CD14-positive monocyte (primary cell): ENCODE measurements around the gene EVC. TPM values are rescaled to one million over a fixed set of nuclear protein-coding genes. Genes with fewer than 3 reads are reported as not detected.

ENCODE experiments used
- DNase-seq, 3 donors: peaks; one replicate each; pipeline ENCODE4 v3.0.0-alpha.2; 2011 to 2022
- H2AFZ ChIP-seq: 2 replicates; pipeline ENCODE4 v1.6.0; 2012; ENCODE audit warnings: mild to moderate bottlenecking, low read depth, low read length, inconsistent platforms; ENCODE audit not compliant: insufficient read depth, poor library complexity, severe bottlenecking
- H3K27ac ChIP-seq, 2 donors: 1 replicate in 1 of 2; 2 replicates in 1 of 2; pipeline ENCODE4 v1.5.1; 2012 to 2013; ENCODE audit warnings: low read length in 2 of 2, control low read depth in 1 of 2, inconsistent platforms in 1 of 2, low read depth in 1 of 2, mild to moderate bottlenecking in 1 of 2
- H3K27me3 ChIP-seq, 2 donors: one replicate each; pipeline versions ENCODE4 v1.6.0 to v1.6.1; 2011 to 2013; ENCODE audit warnings: low read length in 2 of 2; ENCODE audit not compliant: control insufficient read depth in 2 of 2, insufficient read depth in 2 of 2
- H3K36me3 ChIP-seq, 2 donors: replicated peaks in 1 of 2; 1 replicate in 1 of 2; 2 replicates in 1 of 2; pipeline versions ENCODE4 v1.5.1 to v1.6.1; 2012 to 2013; ENCODE audit warnings: low read length in 2 of 2, control low read depth in 1 of 2, inconsistent platforms in 1 of 2, mild to moderate bottlenecking in 1 of 2; ENCODE audit not compliant: insufficient read depth in 2 of 2, control insufficient read depth in 1 of 2
- H3K4me1 ChIP-seq, 2 donors: 1 replicate in 1 of 2; 2 replicates in 1 of 2; pipeline versions ENCODE4 v1.5.1 to v1.6.1; 2012 to 2013; ENCODE audit warnings: low read length in 2 of 2, control low read depth in 1 of 2, inconsistent platforms in 1 of 2, mild to moderate bottlenecking in 1 of 2, moderate library complexity in 1 of 2; ENCODE audit not compliant: insufficient read depth in 2 of 2, control insufficient read depth in 1 of 2
- H3K4me2 ChIP-seq: replicated peaks from 2 replicates; pipeline ENCODE3; 2012; ENCODE audit warnings: low read length, moderate library complexity, mild to moderate bottlenecking; ENCODE audit not compliant: poor library complexity, severe bottlenecking; ENCODE audit errors: extremely low read depth
- H3K4me3 ChIP-seq, 3 experiments: fragments of 200-600 bp in 1 of 3; sonication (generic) in 1 of 3; replicated peaks in 1 of 3; 1 replicate in 2 of 3; 2 replicates in 1 of 3; pipeline ENCODE4 v1.5.1; 2011 to 2013; ENCODE audit warnings: low read length in 3 of 3, mild to moderate bottlenecking in 3 of 3, control low read depth in 2 of 3, low read depth in 2 of 3, inconsistent platforms in 1 of 3, moderate library complexity in 1 of 3
- H3K79me2 ChIP-seq: 2 replicates; pipeline ENCODE4 v1.6.0; 2012; ENCODE audit warnings: mild to moderate bottlenecking, control low read depth, inconsistent platforms, low read length, moderate library complexity; ENCODE audit not compliant: insufficient read depth
- H3K9ac ChIP-seq: 2 replicates; pipeline ENCODE4 v1.6.0; 2017; ENCODE audit warnings: low read length, mild to moderate bottlenecking; ENCODE audit not compliant: insufficient read depth, poor library complexity, severe bottlenecking
- H3K9me3 ChIP-seq, 2 donors: replicated peaks in 1 of 2; 1 replicate in 1 of 2; 2 replicates in 1 of 2; pipeline versions ENCODE4 v1.5.1 to v1.6.1; 2012 to 2013; ENCODE audit warnings: low read length in 2 of 2, control low read depth in 1 of 2; ENCODE audit not compliant: control insufficient read depth in 1 of 2, insufficient read depth in 1 of 2
- H4K20me1 ChIP-seq: 2 replicates; pipeline ENCODE4 v1.6.0; 2012; ENCODE audit warnings: mild to moderate bottlenecking, low read length, control low read depth, moderate library complexity; ENCODE audit not compliant: insufficient read depth
- H3K27ac Mint-ChIP-seq, 7 donors: one replicate each; pipeline ENCODE4 v1.8.0; 2020; ENCODE audit warnings: mild to moderate bottlenecking in 7 of 7, mixed read lengths in 7 of 7, moderate library complexity in 6 of 7, inconsistent platforms in 2 of 7
- H3K27me3 Mint-ChIP-seq, 3 donors: one replicate each; pipeline ENCODE4 v1.8.0; 2021 to 2022; ENCODE audit warnings: low read depth in 3 of 3, mild to moderate bottlenecking in 3 of 3, mixed read lengths in 3 of 3, moderate library complexity in 3 of 3, inconsistent platforms in 1 of 3
- H3K36me3 Mint-ChIP-seq, 2 donors: one replicate each; pipeline ENCODE4 v1.8.0; 2020; ENCODE audit warnings: mixed read lengths in 2 of 2, inconsistent platforms in 1 of 2, mild to moderate bottlenecking in 1 of 2
- H3K4me1 Mint-ChIP-seq: one replicate; pipeline ENCODE4 v1.8.0; 2020; ENCODE audit warnings: mild to moderate bottlenecking, mixed read lengths
- H3K4me3 Mint-ChIP-seq, 2 donors: one replicate each; pipeline ENCODE4 v1.8.0; 2020; ENCODE audit warnings: mild to moderate bottlenecking in 2 of 2, mixed read lengths in 2 of 2, moderate library complexity in 1 of 2
- H3K9me3 Mint-ChIP-seq, 7 donors: one replicate each; pipeline ENCODE4 v1.8.0; 2020 to 2022; ENCODE audit warnings: mixed read lengths in 7 of 7, mild to moderate bottlenecking in 6 of 7, moderate library complexity in 6 of 7, inconsistent platforms in 2 of 7
- CTCF ChIP-seq: fragments of 200-600 bp; IDR thresholded peaks from one replicate; pipeline ENCODE4 v1.8.0; 2022; ENCODE audit warnings: antibody characterized with exemption, mild to moderate bottlenecking
- WGBS: methylation state at CpG from one replicate; pipeline ENCODE4 v1.1.5; 2013; ENCODE audit warnings: missing lambda C conversion rate; ENCODE audit not compliant: insufficient coverage; 5-methylcytosine and 5-hydroxymethylcytosine counted together
- intact Hi-C, 2 donors: fragments of 100-400 bp; cut with micrococcal nuclease; formaldehyde crosslinking; loops; one replicate each; pipeline versions ENCODE4 v1.15.0 to v1.15.1; 2023
- polyA plus RNA-seq, 3 donors: library from polyadenylated mRNA; depleted of rRNA in 1 of 3; unstranded in 2 of 3; stranded (reverse) in 1 of 3; fragments of 300-500 nt in 2 of 3; fragments of >200 nt in 1 of 3; fragmentation: Illumina TruSeq in 2 of 3; gene quantifications; 1 replicate in 2 of 3; 2 replicates in 1 of 3; pipeline ENCODE4 v1.2.3, GENCODE V29; 2012 to 2021

The EVC gene
- polyA plus RNA-seq, 3 donors = 0.36 TPM; not detected in 2

- DNase-seq = no peak
- no peak for TF ChIP-seq CTCF
- no peaks in the 10 kb centered on the region for H3K27me3 ChIP-seq
- peak overlapping the region in 2 of 7 donors; percentile 45 to 81 for H3K27ac Mint-ChIP-seq
- H3K9ac ChIP-seq = no peak overlapping the region
- H3K79me2 ChIP-seq = no peaks in the 10 kb centered on the region
- no peak overlapping the region for H3K4me2 ChIP-seq
- H4K20me1 ChIP-seq = no peaks in the 10 kb centered on the region
- H3K27ac ChIP-seq = no peak overlapping the region
- no peak overlapping the region for H3K4me3 Mint-ChIP-seq
- H3K4me1 ChIP-seq = peaks cover 23 to 24% of the 10 kb centered on the region in 2 donors
- H3K9me3 Mint-ChIP-seq = peaks cover 0 to 5% (median 0%) of the 10 kb centered on the region in 7 donors
- H3K27me3 Mint-ChIP-seq = peaks cover 0 to 2% (median 0%) of the 10 kb centered on the region in 3 donors
- H3K9me3 ChIP-seq = no peaks in the 10 kb centered on the region
- intact Hi-C loops = no loop called here
- no peaks in the 10 kb centered on the region for H3K36me3 ChIP-seq
- no peaks in the 10 kb centered on the region for H3K36me3 Mint-ChIP-seq
- peaks cover 23% of the 10 kb centered on the region for H3K4me1 Mint-ChIP-seq
- no peak overlapping the region for H3K4me3 ChIP-seq
- no peak overlapping the region for H2AFZ ChIP-seq
- 89% methylated on average over 8 of the region's 10 CpGs for WGBS
Observed at GRCh38 chr4:5730436-5730835, 19.4 kb downstream of the EVC start.

DNA sequence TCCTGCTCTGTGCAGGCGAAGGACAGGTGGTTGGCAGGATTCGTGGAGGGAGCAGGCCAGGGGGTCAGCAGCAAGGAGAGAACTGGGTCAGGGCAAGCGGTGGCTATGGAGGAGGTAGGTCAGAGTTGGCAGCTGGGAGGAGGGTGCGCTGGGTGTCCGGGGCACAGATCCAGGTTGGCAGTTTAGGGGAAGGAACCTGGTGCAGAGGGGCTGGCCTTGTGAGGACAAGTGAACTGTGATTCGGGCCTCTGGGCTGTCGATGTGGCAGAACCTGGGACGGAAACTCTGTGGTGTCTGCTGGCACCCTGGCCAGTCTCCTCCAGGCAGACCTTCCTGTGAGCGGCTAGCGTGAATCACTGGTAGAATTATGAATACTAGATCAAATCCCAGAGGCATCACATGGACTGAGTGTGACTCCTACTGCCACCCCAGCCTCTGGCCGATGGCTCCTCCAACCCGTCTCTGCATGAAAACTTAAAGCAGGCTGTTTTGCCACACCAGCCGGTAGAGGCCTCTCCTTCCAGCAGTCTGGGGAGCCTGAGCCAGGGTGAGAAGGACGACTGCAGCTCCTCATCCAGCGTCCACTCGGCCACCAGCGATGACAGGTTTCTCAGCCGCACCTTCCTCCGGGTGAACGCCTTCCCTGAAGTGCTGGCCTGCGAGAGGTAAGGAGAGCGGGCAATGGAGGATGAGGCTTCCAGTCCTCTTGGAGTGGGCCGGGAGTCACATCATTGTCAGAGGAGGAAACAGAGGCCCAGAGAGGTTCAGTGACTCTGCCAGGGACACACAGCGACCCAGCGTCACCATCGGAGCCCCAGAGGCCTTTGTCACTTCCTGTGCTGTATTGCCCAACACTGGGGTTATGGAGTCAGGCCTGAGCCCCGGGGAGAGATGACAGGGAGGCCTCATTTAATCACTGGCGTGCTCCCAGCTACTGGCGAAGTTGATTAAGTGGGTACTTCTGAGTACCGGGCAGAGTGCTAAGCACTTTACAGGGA lies 20.3 kb downstream of the EVC start:
- H3K4me1 Mint-ChIP-seq = peaks cover 23% of the 10 kb centered on the region
- intact Hi-C loops = no loop called here
- DNase-seq = peak; percentile 39 to 78 (median 43)
- H3K27me3 ChIP-seq = no peaks in the 10 kb centered on the region
- H3K36me3 Mint-ChIP-seq = no peaks in the 10 kb centered on the region
- no peak overlapping the region for H3K4me2 ChIP-seq
- H3K4me3 ChIP-seq = no peak overlapping the region
- H3K9me3 ChIP-seq = no peaks in the 10 kb centered on the region
- TF ChIP-seq CTCF = no peak
- no peaks in the 10 kb centered on the region for H4K20me1 ChIP-seq
- H3K27ac Mint-ChIP-seq = peak overlapping the region; percentile 37 to 90 (median 76)
- H3K4me1 ChIP-seq = peaks cover 23 to 24% of the 10 kb centered on the region in 2 donors
- H3K36me3 ChIP-seq = no peaks in the 10 kb centered on the region
- peak overlapping the region in 1 of 2 donors; percentile 57 for H3K27ac ChIP-seq
- WGBS = 75% methylated on average over 30 of the region's 30 CpGs
- no peak overlapping the region for H3K9ac ChIP-seq
- H3K27me3 Mint-ChIP-seq = no peaks in the 10 kb centered on the region
- H3K9me3 Mint-ChIP-seq = peaks cover 0 to 3% (median 0%) of the 10 kb centered on the region in 7 donors
- peak overlapping the region; percentile 36 for H2AFZ ChIP-seq
- H3K4me3 Mint-ChIP-seq = peak overlapping the region in 1 of 2 donors; percentile 59
- H3K79me2 ChIP-seq = no peaks in the 10 kb centered on the region
